Measurements from ENCODE around the gene CD300LF. TPM values are rescaled to one million over a fixed set of nuclear protein-coding genes. Genes with fewer than 3 reads are reported as not detected.

The CD300LF gene
- total RNA-seq, 1 experiment from 2014 or later: not detected

DNA sequence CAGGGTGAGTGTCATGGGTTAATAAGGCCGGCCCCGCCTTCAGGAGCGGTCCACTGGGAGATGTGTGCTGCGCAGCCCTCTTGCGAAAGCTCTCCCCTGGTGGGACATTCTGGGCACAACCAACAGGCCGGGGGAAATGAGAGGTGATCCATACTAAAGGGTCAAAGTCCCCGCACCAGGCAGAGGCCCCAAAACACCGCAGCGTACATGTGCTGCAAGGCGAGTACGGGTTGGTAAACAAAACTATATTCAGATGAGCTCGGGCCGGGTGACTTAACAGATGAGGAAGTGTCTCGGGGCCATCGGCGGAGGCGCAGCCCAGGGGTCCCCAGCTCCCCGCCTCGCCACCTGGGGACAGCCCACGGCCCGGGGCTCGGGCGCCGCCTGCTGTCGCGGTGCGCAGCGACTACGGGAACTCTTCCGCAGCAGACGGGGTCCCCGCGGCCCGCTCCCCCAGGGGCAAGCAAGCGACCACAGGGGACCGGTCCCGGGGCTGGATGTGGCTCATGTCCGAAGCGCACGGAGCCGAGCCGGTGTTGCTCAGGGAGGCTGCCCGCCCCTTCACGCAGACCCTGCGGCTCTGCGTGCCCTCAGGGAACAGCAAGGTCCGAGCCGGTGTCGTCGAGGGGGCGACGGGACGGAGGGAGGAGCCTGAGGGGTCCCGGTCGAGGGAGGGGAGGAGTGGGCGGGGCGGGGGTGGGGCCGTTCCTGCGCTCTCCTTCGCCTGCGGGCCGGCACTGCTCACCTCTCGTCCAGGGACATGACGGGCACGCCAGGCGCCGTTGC lies 24.0 kb upstream of the CD300LF start, which contains the start of gene RAB37 (continued):
- TF ChIP-seq SIN3A (IDR thresholded peaks at IDR 0.05; ENCODE audit: low read depth) (no peak), RAD21 (IDR thresholded peaks at IDR 0.05; ENCODE audit: low read depth) (peak; percentile 82), SP1 (IDR thresholded peaks at IDR 0.05; ENCODE audit: low read depth) (no peak), ZFX (IDR thresholded peaks at IDR 0.05) (peak; percentile 34; the same call in 1 of the 2 replicates), CEBPB (IDR thresholded peaks at IDR 0.05; ENCODE audit: low read depth) (no peak), SRF (IDR thresholded peaks at IDR 0.05; ENCODE audit: low read depth) (no peak), JUND (IDR thresholded peaks at IDR 0.05) (no peak), TCF7L2 (IDR thresholded peaks at IDR 0.05; ENCODE audit: borderline replicate concordance, extremely low read depth, insufficient read depth, insufficient read length) (no peak), EZH2phosphoT487 (IDR thresholded peaks at IDR 0.05; ENCODE audit: borderline replicate concordance) (no peak), POLR2AphosphoS5 (IDR thresholded peaks at IDR 0.05; ENCODE audit: low read depth, low read length) (peak; percentile 46; the same call in 1 of the 2 replicates), ELF1 (IDR thresholded peaks at IDR 0.05; ENCODE audit: borderline replicate concordance, low read depth) (no peak)
- TF ChIP-seq, protein P1, sequence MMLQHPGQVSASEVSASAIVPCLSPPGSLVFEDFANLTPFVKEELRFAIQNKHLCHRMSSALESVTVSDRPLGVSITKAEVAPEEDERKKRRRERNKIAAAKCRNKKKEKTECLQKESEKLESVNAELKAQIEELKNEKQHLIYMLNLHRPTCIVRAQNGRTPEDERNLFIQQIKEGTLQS (IDR thresholded peaks at IDR 0.05): no peak
- TF ChIP-seq, protein P2, sequence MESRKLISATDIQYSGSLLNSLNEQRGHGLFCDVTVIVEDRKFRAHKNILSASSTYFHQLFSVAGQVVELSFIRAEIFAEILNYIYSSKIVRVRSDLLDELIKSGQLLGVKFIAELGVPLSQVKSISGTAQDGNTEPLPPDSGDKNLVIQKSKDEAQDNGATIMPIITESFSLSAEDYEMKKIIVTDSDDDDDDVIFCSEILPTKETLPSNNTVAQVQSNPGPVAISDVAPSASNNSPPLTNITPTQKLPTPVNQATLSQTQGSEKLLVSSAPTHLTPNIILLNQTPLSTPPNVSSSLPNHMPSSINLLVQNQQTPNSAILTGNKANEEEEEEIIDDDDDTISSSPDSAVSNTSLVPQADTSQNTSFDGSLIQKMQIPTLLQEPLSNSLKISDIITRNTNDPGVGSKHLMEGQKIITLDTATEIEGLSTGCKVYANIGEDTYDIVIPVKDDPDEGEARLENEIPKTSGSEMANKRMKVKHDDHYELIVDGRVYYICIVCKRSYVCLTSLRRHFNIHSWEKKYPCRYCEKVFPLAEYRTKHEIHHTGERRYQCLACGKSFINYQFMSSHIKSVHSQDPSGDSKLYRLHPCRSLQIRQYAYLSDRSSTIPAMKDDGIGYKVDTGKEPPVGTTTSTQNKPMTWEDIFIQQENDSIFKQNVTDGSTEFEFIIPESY (IDR thresholded peaks at IDR 0.05; ENCODE audit: extremely low read depth, insufficient replicate concordance, low read length): no peak

DNA sequence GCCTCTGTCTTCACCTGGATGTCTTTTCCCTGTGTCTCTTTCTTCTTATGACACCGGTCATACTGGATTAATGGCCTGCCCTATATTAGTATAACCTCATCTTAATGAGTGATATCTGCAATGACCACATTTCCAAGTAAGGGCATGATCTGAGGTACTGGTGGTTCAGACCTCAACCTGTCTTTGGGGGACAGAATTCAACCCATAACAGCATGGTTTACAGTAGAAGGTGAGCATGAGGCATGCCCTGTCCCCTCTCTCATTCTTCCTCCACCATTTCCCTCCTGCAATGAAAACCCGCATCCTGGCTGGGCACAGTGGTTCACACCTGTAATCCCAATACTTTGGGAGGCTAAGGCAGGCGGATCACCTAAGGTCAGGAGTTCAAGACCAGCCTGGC lies 21.5 kb upstream of the CD300LF start:
- H3K9me3 ChIP-seq (ENCODE audit: control insufficient read depth in 1 of 2, insufficient read depth in 1 of 2, low read depth in 1 of 2, low read length in 2 of 2): no peaks in the 10 kb centered on the region
- H2AFZ ChIP-seq (ENCODE audit: low read depth, low read length, poor library complexity, severe bottlenecking): no peak overlapping the region
- H3K4me3 ChIP-seq (replicated peaks in 1 of 2; ENCODE audit: low read depth in 1 of 2, low read length in 2 of 2): no peak overlapping the region
- ATAC-seq (no peak), DNase-seq (ENCODE audit: low read depth, low spot score) (no peak)
- no TSS peak for BruUV-seq (replicated peaks)
- H3K27ac ChIP-seq (ENCODE audit: low read depth, low read length): no peak overlapping the region
- ChIA-PET CTCF (interaction anchor here (0.7 to 5.0 kb wide), 3 partner anchors 77 to 171 kb away, joined by 3 to 253 read pairs (median 3); no protein-coding TSS in a partner anchor), RAD21 (ENCODE audit: low non-redundant PET in 1 of 2, low total read pairs in 2 of 2, uncharacterized antibody in 2 of 2, unreplicated experiment in 2 of 2) (no interaction called here), POLR2A (no interaction called here)
- H4K20me1 ChIP-seq (ENCODE audit: insufficient read depth): no peaks in the 10 kb centered on the region
- H3K4me2 ChIP-seq (ENCODE audit: low read length): no peak overlapping the region
- intact Hi-C loops (cut with micrococcal nuclease): no loop called here
- no peak overlapping the region for H3K9ac ChIP-seq (ENCODE audit: low read length)
- no peaks in the 10 kb centered on the region for H3K79me2 ChIP-seq (ENCODE audit: insufficient read depth, low read length)
- H3K4me1 ChIP-seq (ENCODE audit: control insufficient read depth in 1 of 2, insufficient read depth in 2 of 2, low read length in 2 of 2): peaks cover 20 to 27% of the 10 kb centered on the region in 2 experiments
- no peaks in the 10 kb centered on the region for H3K27me3 ChIP-seq (ENCODE audit: insufficient read depth, low read length)
- TF ChIP-seq TCF7L2 (IDR thresholded peaks at IDR 0.05; ENCODE audit: borderline replicate concordance, extremely low read depth, insufficient read depth, insufficient read length) (no peak), YY1 (IDR thresholded peaks at IDR 0.05; ENCODE audit: extremely low read depth, insufficient replicate concordance, low read depth, low read length) (no peak), EZH2 (IDR thresholded peaks at IDR 0.05) (no peak), CEBPB (IDR thresholded peaks at IDR 0.05; ENCODE audit: low read depth) (no peak), FOSL1 (IDR thresholded peaks at IDR 0.05; ENCODE audit: low read depth) (no peak), SIN3A (IDR thresholded peaks at IDR 0.05; ENCODE audit: low read depth) (no peak), RAD21 (IDR thresholded peaks at IDR 0.05; ENCODE audit: low read depth) (no peak), POLR2AphosphoS5 (IDR thresholded peaks at IDR 0.05; ENCODE audit: low read depth, low read length) (no peak), EGR1 (IDR thresholded peaks at IDR 0.05; ENCODE audit: low read depth) (no peak), POLR2A (IDR thresholded peaks at IDR 0.05; ENCODE audit: borderline replicate concordance, extremely low read depth, insufficient read depth, insufficient read length) (no peak)
- no peaks in the 10 kb centered on the region for H3K36me3 ChIP-seq (ENCODE audit: control insufficient read depth in 1 of 2, insufficient read depth in 2 of 2, low read length in 2 of 2)
- no peaks in the 10 kb centered on the region for H3K9me2 ChIP-seq (ENCODE audit: insufficient read depth)
